ENCODE results near the gene GNAQ.

The GNAQ gene

DNA sequence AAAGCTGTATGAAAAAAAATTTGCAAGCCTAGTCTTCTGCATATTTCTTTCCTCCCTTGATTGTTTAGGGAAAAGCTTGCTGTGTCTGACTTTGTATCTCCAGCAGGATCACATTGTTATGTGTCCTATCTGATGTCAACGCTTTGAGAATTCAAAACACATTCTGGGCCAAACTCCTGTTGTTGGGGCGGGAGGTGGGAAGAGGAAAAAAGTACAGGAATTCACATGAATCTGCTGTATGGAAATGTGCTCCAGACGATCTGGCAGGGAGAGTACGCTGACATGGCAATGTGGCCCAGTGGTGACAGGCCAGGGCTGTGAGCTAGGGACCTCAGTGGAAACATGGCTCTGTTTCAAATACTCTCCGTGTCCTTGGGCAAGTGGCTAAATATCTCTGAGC, 296.1 kb downstream of the GNAQ start:
- in situ Hi-C loops (cut with HindIII; ENCODE audit: low pct_ligation_motif_present, low sequenced_read_pairs): no loop called here

DNA sequence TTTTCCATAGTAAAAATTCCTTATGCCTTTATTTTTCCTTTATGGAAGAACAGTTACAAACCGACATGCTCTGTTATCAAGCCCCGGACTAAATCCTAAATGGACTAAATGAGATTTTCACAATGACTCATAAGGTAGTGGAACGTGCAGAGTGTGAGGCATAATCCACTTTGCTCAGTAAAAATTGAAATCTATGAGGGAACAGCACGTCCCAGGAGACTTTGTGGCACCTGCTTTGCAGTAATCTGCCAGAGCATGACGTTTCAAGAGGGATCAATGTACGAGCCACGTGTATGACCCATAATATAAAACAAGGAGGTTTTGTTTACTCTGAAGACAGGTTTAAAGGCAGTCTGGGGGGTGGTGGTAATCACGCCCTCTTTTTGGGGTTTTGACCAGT, 299.7 kb downstream of the GNAQ start:
- H3K36me3 ChIP-seq (replicated peaks): peaks cover 8% of the 10 kb centered on the region
- in situ Hi-C loops (cut with HindIII; ENCODE audit: low pct_ligation_motif_present, low sequenced_read_pairs): no loop called here
- no peak overlapping the region for H3K27ac ChIP-seq
- no peak for DNase-seq
- H3K4me3 ChIP-seq (ENCODE audit: low read depth, low read length): no peak overlapping the region
- TF ChIP-seq, protein P1, sequence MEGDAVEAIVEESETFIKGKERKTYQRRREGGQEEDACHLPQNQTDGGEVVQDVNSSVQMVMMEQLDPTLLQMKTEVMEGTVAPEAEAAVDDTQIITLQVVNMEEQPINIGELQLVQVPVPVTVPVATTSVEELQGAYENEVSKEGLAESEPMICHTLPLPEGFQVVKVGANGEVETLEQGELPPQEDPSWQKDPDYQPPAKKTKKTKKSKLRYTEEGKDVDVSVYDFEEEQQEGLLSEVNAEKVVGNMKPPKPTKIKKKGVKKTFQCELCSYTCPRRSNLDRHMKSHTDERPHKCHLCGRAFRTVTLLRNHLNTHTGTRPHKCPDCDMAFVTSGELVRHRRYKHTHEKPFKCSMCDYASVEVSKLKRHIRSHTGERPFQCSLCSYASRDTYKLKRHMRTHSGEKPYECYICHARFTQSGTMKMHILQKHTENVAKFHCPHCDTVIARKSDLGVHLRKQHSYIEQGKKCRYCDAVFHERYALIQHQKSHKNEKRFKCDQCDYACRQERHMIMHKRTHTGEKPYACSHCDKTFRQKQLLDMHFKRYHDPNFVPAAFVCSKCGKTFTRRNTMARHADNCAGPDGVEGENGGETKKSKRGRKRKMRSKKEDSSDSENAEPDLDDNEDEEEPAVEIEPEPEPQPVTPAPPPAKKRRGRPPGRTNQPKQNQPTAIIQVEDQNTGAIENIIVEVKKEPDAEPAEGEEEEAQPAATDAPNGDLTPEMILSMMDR (IDR thresholded peaks at IDR 0.05; ENCODE audit: low read depth, low read length, missing control alignments): no peak
- H3K27me3 ChIP-seq (replicated peaks): no peaks in the 10 kb centered on the region

More for the DNA sequence above, 296.1 kb downstream of the GNAQ start:
- Histone ChIP-seq H3K27ac (peak overlapping the region; percentile 52), H3K36me3 (replicated peaks) (no peaks in the 10 kb centered on the region), H3K4me3 (ENCODE audit: low read depth, low read length) (no peak overlapping the region), H3K27me3 (replicated peaks) (no peaks in the 10 kb centered on the region)
- peak; percentile 75 for DNase-seq
- TF ChIP-seq, protein P1 (IDR thresholded peaks at IDR 0.05; ENCODE audit: low read depth, low read length, missing control alignments): no peak

DNA sequence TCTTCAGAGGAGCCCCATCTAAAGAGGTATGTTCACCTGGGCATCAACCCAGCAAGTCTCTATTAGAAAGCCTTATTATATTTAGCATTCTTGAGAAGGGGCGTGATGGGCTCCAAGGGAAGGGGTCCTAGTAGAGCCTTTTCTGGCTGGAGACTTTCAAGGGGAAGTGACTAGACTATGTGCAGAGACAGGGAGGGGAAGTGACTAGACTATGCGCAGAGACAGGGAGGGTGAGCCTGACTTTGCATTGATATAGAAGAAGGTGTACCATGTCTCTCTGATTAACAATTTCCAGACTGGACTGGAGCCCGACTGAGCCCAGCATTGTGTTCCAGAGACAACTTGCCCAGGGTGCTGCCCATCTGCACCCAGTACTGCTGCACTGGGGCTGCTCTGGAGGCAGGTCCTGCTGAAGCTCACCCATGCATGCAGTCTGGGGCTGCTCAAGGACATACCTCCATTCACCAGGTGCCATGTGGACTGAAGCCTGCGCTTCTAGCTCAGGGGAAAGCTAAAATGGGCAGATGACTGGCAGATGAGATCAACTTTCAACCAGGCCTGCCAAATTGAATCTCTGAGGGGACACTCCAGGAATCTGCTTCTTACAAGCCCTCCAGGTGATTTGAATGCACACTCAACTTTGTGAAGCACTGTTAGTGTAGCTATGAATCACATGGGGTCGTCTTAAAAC, 300.5 kb downstream of the GNAQ start:
- Histone ChIP-seq H3K4me3 (ENCODE audit: low read depth, low read length) (no peak overlapping the region), H3K27ac (no peak overlapping the region), H3K36me3 (replicated peaks) (peaks cover 8% of the 10 kb centered on the region), H3K27me3 (replicated peaks) (no peaks in the 10 kb centered on the region)
- in situ Hi-C loops (cut with HindIII; ENCODE audit: low pct_ligation_motif_present, low sequenced_read_pairs): no loop called here
- no peak for DNase-seq
- TF ChIP-seq, protein P1 (IDR thresholded peaks at IDR 0.05; ENCODE audit: low read depth, low read length, missing control alignments): no peak

DNA sequence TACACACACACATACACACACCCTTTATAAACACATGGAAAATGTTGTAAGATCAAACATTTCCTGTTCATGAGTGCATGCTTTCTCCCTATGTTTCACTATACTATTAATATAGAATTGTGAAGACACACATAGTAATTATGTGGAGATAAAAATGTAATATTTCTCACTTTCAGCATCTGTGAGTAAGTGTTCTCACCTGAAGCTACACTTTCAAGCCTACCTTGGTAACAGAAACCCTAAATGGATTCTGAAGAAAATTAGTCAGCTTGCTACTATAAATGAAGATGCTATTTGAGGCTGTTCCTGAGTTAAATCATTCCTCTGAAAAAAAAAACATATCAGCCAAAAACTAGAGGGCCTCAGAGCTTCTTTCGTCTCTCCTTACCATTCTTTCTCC, 302.4 kb downstream of the GNAQ start:
- no peak overlapping the region for H3K4me3 ChIP-seq (ENCODE audit: low read depth, low read length)
- H3K36me3 ChIP-seq (replicated peaks): peaks cover 8% of the 10 kb centered on the region
- in situ Hi-C loops (cut with HindIII; ENCODE audit: low pct_ligation_motif_present, low sequenced_read_pairs): no loop called here
- TF ChIP-seq, protein P1 (IDR thresholded peaks at IDR 0.05; ENCODE audit: low read depth, low read length, missing control alignments): no peak
- H3K27me3 ChIP-seq (replicated peaks): no peaks in the 10 kb centered on the region
- no peak for DNase-seq
- no peak overlapping the region for H3K27ac ChIP-seq

DNA sequence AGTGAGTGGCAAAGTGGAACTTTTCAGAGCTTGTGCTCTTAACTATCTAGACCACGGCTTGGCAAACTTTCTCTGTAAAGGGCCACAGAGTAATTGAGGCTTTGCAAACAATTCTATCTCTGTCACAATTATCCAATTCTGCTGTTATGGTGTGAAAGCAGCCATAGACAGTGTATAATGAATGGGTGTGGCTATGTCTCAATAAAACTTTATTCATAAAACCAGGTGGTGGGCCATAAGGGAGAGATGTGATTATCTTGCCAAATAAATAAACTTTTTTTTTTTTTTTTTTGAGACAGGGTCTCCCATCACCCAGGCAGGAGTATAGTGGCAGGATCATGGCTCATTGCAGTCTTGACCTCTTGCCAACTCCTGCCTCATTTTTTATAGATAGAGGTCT, 304.8 kb downstream of the GNAQ start:
- in situ Hi-C loops (cut with HindIII; ENCODE audit: low pct_ligation_motif_present, low sequenced_read_pairs): no loop called here
- TF ChIP-seq, protein P1 (IDR thresholded peaks at IDR 0.05; ENCODE audit: low read depth, low read length, missing control alignments): no peak
- no peak overlapping the region for H3K27ac ChIP-seq
- no peaks in the 10 kb centered on the region for H3K27me3 ChIP-seq (replicated peaks)
- peaks cover 8% of the 10 kb centered on the region for H3K36me3 ChIP-seq (replicated peaks)
- DNase-seq: no peak
- H3K4me3 ChIP-seq (ENCODE audit: low read depth, low read length): no peak overlapping the region

DNA sequence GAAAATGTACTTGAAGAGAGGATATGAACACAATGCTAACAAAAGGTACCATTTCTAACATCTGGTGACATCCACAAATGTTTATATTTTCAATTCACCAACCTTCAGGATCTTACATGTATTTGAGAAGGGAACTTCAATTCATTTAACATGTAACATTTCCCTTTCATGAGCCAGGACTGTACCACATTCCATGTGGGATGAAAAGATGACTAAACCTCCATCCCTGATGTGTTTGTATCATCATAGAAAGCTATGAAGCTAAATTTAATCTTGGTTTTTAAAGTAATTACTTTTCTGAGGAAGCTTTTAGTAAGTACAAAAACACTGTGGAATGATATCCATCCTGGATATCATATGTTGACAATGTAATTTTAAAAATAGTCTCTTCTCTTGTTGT, 305.3 kb downstream of the GNAQ start:
- Histone ChIP-seq H3K4me3 (ENCODE audit: low read depth, low read length) (no peak overlapping the region), H3K36me3 (replicated peaks) (peaks cover 8% of the 10 kb centered on the region), H3K27me3 (replicated peaks) (no peaks in the 10 kb centered on the region), H3K27ac (no peak overlapping the region)
- no peak for DNase-seq
- TF ChIP-seq, protein P1 (IDR thresholded peaks at IDR 0.05; ENCODE audit: low read depth, low read length, missing control alignments): no peak
- in situ Hi-C loops (cut with HindIII; ENCODE audit: low pct_ligation_motif_present, low sequenced_read_pairs): no loop called here
